ENCODE measurements around the gene AZI2. TPM values are rescaled to one million over a fixed set of nuclear protein-coding genes. Genes with fewer than 3 reads are reported as not detected.

Gene AZI2
- 28.8 and 53.4 TPM in 2 replicates for total RNA-seq

DNA sequence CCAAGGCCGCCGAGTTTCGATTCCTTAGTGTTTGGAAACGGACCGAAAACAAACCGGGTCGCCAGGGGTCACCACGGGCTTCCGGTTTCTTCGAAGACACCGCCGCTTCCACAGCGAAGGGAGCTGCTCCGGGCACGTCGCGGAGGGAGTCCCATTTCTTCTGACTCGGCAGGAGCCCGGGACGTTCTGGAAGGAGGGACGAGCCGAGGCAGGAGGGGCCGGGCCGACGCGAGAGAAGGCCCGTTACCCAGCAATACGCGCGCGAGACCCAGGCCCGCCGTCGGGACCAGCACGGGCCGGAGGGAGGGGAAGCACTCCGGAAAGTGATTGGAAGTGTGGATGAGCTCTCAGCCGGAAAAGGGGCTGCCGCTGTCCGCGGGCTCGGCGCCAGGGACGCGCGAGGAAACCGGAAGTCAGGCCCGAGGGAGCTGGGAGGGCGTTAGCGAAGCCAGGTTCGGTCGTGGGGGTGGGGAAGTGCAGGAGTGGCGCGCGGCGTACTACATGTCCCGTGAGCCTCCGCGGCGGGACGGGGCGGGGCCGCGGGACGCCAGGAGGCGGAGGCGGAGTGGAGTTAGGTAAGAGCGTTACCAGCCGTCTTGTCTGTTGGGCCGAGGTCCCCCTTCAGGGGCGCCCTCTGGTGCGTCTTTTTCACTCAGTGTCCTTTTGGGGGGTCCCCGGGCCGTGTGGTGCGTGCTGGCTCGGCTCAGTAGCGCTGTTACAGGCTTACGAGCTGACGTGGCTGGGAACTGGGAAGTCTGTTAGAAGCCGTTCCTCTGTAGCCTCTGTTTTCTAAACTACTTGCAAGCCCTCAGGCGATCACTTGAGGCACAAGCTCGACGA is at the start of gene AZI2, which contains the start of gene ZCWPW2:
Gene AZI2 (minus strand): TSS at position 196 of the 840 bp plus-strand sequence. CDS start 8,207 bp downstream, outside the sequence.
Gene ZCWPW2 (plus strand): TSS at position 93 of the 840 bp plus-strand sequence. CDS start 64,348 bp downstream, outside the sequence.

Other genes starting within 250 kb of the AZI2 start
- 2.9 and 4.7 TPM in 2 replicates for gene CMC1, start 107.2 kb downstream of the AZI2 start, total RNA-seq
- 0.13 TPM in 1 of 2 replicates, not detected in the other for gene ZCWPW2, start 103 bp downstream of the AZI2 start, total RNA-seq